Pulmonary artery endothelial cell (primary cell): ENCODE data around the gene ARL5A. TPM values are rescaled to one million over a fixed set of nuclear protein-coding genes. Genes with fewer than 3 reads are reported as not detected.
"Not testable (repeated sequence)": the region's sequence is repeated elsewhere in the genome, so short reads cannot be mapped to it uniquely, and the experiment has no call there.

Experiments
- DNase-seq: peaks from one replicate; pipeline ENCODE4 v3.0.0-alpha.2; 2011; ENCODE audit warnings: low read depth, low spot score
- total RNA-seq: library from RNA; depleted of rRNA; stranded (reverse); fragments of >200 nt; gene quantifications from 2 replicates; pipeline ENCODE4 v1.2.3, GENCODE V29; 2014

The ARL5A gene
- total RNA-seq, result 63.0 and 89.9 TPM in 2 replicates

- peak; percentile 85 for DNase-seq
Observed at GRCh38 chr2:151828143-151828889, at the start of gene ARL5A. TSS of gene ARL5A (minus strand) at chr2:151828421. CDS start at chr2:151828176, 245 bp downstream.

- DNase-seq, result not testable (repeated sequence)
Observed at GRCh38 chr2:151875631-151876030, 47.4 kb upstream of the ARL5A start.

- DNase-seq, result no peak
Observed at GRCh38 chr2:151872463-151872862, 44.2 kb upstream of the ARL5A start.

- no peak for DNase-seq
Observed at GRCh38 chr2:151869291-151869690, 41.1 kb upstream of the ARL5A start.

- DNase-seq, result no peak
Observed at GRCh38 chr2:151862700-151863099, 34.5 kb upstream of the ARL5A start.

GRCh38 chr2:151861174-151861573 lies 33.0 kb upstream of the ARL5A start:
- DNase-seq, result no peak

- DNase-seq, result no peak
Observed at GRCh38 chr2:151860613-151861146, 32.5 kb upstream of the ARL5A start.

GRCh38 chr2:151860210-151860609 lies 32.0 kb upstream of the ARL5A start:
- DNase-seq, result no peak

GRCh38 chr2:151857650-151858049 lies 29.4 kb upstream of the ARL5A start:
- DNase-seq, result no peak

GRCh38 chr2:151855111-151855510 lies 26.9 kb upstream of the ARL5A start:
- no peak for DNase-seq

- no peak for DNase-seq
Observed at GRCh38 chr2:151853070-151853758, 25.0 kb upstream of the ARL5A start.

- DNase-seq, result no peak
Observed at GRCh38 chr2:151852260-151853069, 24.2 kb upstream of the ARL5A start.

GRCh38 chr2:151851761-151852160 lies 23.5 kb upstream of the ARL5A start:
- no peak for DNase-seq

- no peak for DNase-seq
Observed at GRCh38 chr2:151849413-151850010, 21.3 kb upstream of the ARL5A start.

- DNase-seq, result no peak
Observed at GRCh38 chr2:151845884-151846283, 17.7 kb upstream of the ARL5A start.

GRCh38 chr2:151845481-151845880 lies 17.3 kb upstream of the ARL5A start:
- DNase-seq, result no peak

- peak; percentile 35 for DNase-seq
Observed at GRCh38 chr2:151844211-151844896, 16.1 kb upstream of the ARL5A start.

- no peak for DNase-seq
Observed at GRCh38 chr2:151843691-151844061, 15.5 kb upstream of the ARL5A start.

GRCh38 chr2:151842830-151843690 lies 14.8 kb upstream of the ARL5A start:
- DNase-seq, result no peak

- DNase-seq, result no peak
Observed at GRCh38 chr2:151841047-151841424, 12.8 kb upstream of the ARL5A start.
